Gastroesophageal sphincter (tissue), 4 donors: Measurements from ENCODE around the gene PLEKHA7. TPM values are rescaled to one million over a fixed set of nuclear protein-coding genes. Genes with fewer than 3 reads are reported as not detected.
"Not testable (repeated sequence)": the region's sequence is repeated elsewhere in the genome, so short reads cannot be mapped to it uniquely, and the experiment has no call there.

ENCODE experiments used
- ATAC-seq: fragments of 150-250 bp; one replicate; pipeline ENCODE4 v1.9.1; 2016; ENCODE audit warnings: mild to moderate bottlenecking, moderate library complexity
- H3K27ac ChIP-seq, 4 donors: fragments of 200-600 bp; sonication (generic) in 3 of 4; 1 replicate in 3 of 4; 2 replicates in 1 of 4; pipeline ENCODE4 v1.5.1; 2016 to 2019
- H3K27me3 ChIP-seq: fragments of 200-600 bp; sonication (generic); one replicate; pipeline ENCODE4 v1.5.1; 2019
- H3K36me3 ChIP-seq, 2 donors: fragments of 200-600 bp; sonication (generic); one replicate each; pipeline ENCODE4 v1.5.1; 2019; ENCODE audit warnings: control low read depth in 1 of 2
- H3K4me1 ChIP-seq, 3 donors: fragments of 200-600 bp; sonication (generic); 1 replicate in 2 of 3; 2 replicates in 1 of 3; pipeline ENCODE4 v1.5.1; 2016 to 2019; ENCODE audit warnings: control low read depth in 2 of 3
- H3K4me3 ChIP-seq, 2 donors: fragments of 200-600 bp; sonication (generic); one replicate each; pipeline ENCODE4 v1.5.1; 2019; ENCODE audit warnings: mild to moderate bottlenecking in 1 of 2, moderate library complexity in 1 of 2
- H3K9me3 ChIP-seq, 3 donors: fragments of 200-600 bp; sonication (generic); one replicate each; pipeline ENCODE4 v1.5.1; 2017 to 2019; ENCODE audit warnings: control low read depth in 2 of 3
- EP300 ChIP-seq: sonication (generic); formaldehyde crosslinking; IDR thresholded peaks from one replicate; pipeline ENCODE4 v1.6.1; 2017; ENCODE audit warnings: antibody characterized with exemption, mild to moderate bottlenecking
- POLR2A ChIP-seq, 2 donors: fragments of 450-650 bp; IDR thresholded peaks; one replicate each; pipeline ENCODE4 v1.6.1; 2017; ENCODE audit warnings: antibody characterized with exemption in 2 of 2, mild to moderate bottlenecking in 2 of 2, moderate library complexity in 1 of 2
- POLR2AphosphoS5 ChIP-seq: sonication (generic); formaldehyde crosslinking; IDR thresholded peaks from one replicate; pipeline ENCODE4 v1.6.1; 2017; ENCODE audit warnings: antibody characterized with exemption
- WGBS, 2 donors: methylation state at CpG; one replicate each; pipeline ENCODE4 v1.1.5; 2018; ENCODE audit warnings: low coverage in 1 of 2; 5-methylcytosine and 5-hydroxymethylcytosine counted together
- total RNA-seq, 4 donors: library from RNA; depleted of rRNA; stranded (reverse); fragments of >200 nt; gene quantifications; one replicate each; pipeline ENCODE4 v1.1.0, GENCODE V29; 2016
- TF ChIP-seq, protein P1 (sequence below), 4 experiments: fragments of 200-600 bp in 2 of 4; fragments of 450-650 bp in 2 of 4; sonication (generic) in 1 of 4; IDR thresholded peaks; one replicate each; pipeline ENCODE4 v1.5.1; 2017 to 2019; ENCODE audit warnings: antibody characterized with exemption in 4 of 4, mild to moderate bottlenecking in 2 of 4, moderate library complexity in 2 of 4

PLEKHA7 gene
- total RNA-seq, 4 donors from 2014 or later = 8.6 to 13.2 (median 12.2) TPM

GRCh38 chr11:16969010-16969999 is 44.9 kb downstream of the PLEKHA7 start:
- no peaks in the 10 kb centered on the region for H3K36me3 ChIP-seq
- H3K4me3 ChIP-seq = no peak overlapping the region
- TF ChIP-seq POLR2A (IDR thresholded peaks at IDR 0.05) (no peak), EP300 (no peak), POLR2AphosphoS5 (no peak)
- TF ChIP-seq, protein P1, sequence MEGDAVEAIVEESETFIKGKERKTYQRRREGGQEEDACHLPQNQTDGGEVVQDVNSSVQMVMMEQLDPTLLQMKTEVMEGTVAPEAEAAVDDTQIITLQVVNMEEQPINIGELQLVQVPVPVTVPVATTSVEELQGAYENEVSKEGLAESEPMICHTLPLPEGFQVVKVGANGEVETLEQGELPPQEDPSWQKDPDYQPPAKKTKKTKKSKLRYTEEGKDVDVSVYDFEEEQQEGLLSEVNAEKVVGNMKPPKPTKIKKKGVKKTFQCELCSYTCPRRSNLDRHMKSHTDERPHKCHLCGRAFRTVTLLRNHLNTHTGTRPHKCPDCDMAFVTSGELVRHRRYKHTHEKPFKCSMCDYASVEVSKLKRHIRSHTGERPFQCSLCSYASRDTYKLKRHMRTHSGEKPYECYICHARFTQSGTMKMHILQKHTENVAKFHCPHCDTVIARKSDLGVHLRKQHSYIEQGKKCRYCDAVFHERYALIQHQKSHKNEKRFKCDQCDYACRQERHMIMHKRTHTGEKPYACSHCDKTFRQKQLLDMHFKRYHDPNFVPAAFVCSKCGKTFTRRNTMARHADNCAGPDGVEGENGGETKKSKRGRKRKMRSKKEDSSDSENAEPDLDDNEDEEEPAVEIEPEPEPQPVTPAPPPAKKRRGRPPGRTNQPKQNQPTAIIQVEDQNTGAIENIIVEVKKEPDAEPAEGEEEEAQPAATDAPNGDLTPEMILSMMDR (IDR thresholded peaks at IDR 0.05) = no peak
- H3K27me3 ChIP-seq = no peaks in the 10 kb centered on the region
- H3K27ac ChIP-seq = no peak overlapping the region
- no peaks in the 10 kb centered on the region for H3K9me3 ChIP-seq
- no peaks in the 10 kb centered on the region for H3K4me1 ChIP-seq
- 57 to 71% methylated on average over 3 of the region's 5 CpGs for WGBS, 2 donors
- ATAC-seq = no peak

DNA sequence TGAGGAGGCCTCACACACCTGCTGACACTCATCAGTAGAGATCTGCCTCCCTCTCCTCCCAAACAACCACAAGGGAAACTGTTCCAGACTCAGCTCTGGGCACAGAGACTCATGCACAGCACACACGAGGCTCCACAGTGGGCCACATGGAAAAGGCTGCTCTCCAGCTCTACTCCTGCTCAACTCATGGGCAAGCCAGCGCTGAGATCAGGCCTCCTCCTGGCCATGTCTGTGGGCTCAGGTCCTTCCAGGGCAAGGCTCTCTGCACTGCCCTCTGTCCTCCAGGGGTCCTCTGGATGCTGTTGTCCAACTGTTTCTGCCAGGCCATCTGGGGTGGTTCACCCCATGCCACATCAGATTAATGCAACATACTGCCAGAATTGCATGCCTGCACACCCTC is 46.0 kb downstream of the PLEKHA7 start:
- H3K4me3 ChIP-seq = no peak overlapping the region

GRCh38 chr11:16966930-16967671 is 47.1 kb downstream of the PLEKHA7 start:
- Histone ChIP-seq H3K36me3 (no peaks in the 10 kb centered on the region), H3K9me3 (no peaks in the 10 kb centered on the region), H3K4me1 (no peaks in the 10 kb centered on the region), H3K27me3 (no peaks in the 10 kb centered on the region), H3K4me3 (no peak overlapping the region), H3K27ac (no peak overlapping the region)
- TF ChIP-seq POLR2A (IDR thresholded peaks at IDR 0.05) (no peak), POLR2AphosphoS5 (no peak), EP300 (no peak)
- TF ChIP-seq, protein P1 (IDR thresholded peaks at IDR 0.05) = no peak
- WGBS, 2 donors = 65 to 86% methylated on average over 3 to 4 of the region's 6 CpGs
- ATAC-seq = no peak

More for the DNA sequence above, 46.0 kb downstream of the PLEKHA7 start:
- no peaks in the 10 kb centered on the region for H3K27me3 ChIP-seq
- no peak for ATAC-seq
- H3K27ac ChIP-seq = no peak overlapping the region
- no peaks in the 10 kb centered on the region for H3K36me3 ChIP-seq
- TF ChIP-seq POLR2AphosphoS5 (no peak), EP300 (no peak), POLR2A (IDR thresholded peaks at IDR 0.05) (no peak)
- no peaks in the 10 kb centered on the region for H3K9me3 ChIP-seq
- H3K4me1 ChIP-seq = no peaks in the 10 kb centered on the region
- WGBS, 2 donors = no CpG with 5 or more reads among the region's 2 CpGs

- ATAC-seq = no peak
- H3K36me3 ChIP-seq = no peaks in the 10 kb centered on the region
- H3K9me3 ChIP-seq = no peaks in the 10 kb centered on the region
- TF ChIP-seq POLR2A (IDR thresholded peaks at IDR 0.05) (no peak), POLR2AphosphoS5 (no peak), EP300 (no peak)
- TF ChIP-seq, protein P1 (IDR thresholded peaks at IDR 0.05) = no peak
- H3K4me3 ChIP-seq = no peak overlapping the region
- no peak overlapping the region for H3K27ac ChIP-seq
- 75% methylated on average over 1 of the region's 3 CpGs; no CpG with 5 or more reads in 1 of the 2 donors for WGBS, 2 donors
- H3K27me3 ChIP-seq = no peaks in the 10 kb centered on the region
- no peaks in the 10 kb centered on the region for H3K4me1 ChIP-seq
Measured at GRCh38 chr11:16964501-16964900, 49.7 kb downstream of the PLEKHA7 start.

DNA sequence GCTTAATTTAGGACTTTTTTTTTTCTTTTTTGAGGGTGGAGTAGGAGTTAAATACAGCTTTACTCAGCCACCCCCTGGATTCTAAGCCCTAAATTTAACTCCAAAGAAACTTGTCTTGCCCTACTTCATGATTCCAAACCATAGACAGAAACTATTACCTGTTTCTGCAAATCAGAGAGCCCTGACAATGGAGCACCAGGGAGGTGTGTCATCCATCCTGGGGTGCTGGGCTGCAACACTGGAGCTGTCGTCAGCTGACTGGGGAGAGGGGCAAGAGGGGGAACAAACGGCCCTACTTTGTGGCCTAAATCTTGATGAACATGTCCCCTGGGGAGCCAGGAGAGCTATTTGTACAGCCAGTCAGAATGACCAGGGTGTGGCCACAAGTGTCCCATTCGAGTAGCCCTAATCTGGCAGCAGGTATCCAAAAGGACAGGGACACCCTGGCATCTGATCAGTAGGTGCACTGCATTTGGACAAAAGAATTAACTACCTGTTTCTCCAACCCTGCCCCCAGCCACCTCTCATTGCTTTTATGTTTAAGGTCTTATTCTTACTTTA is 50.8 kb downstream of the PLEKHA7 start:
- no peak for TF ChIP-seq EP300
- TF ChIP-seq POLR2A (IDR thresholded peaks at IDR 0.05) = no peak
- no peak for TF ChIP-seq POLR2AphosphoS5
- TF ChIP-seq, protein P1 (IDR thresholded peaks at IDR 0.05) = no peak
- H3K9me3 ChIP-seq = no peaks in the 10 kb centered on the region
- no peaks in the 10 kb centered on the region for H3K36me3 ChIP-seq
- H3K27me3 ChIP-seq = no peaks in the 10 kb centered on the region
- no peak for ATAC-seq
- H3K27ac ChIP-seq = no peak overlapping the region
- H3K4me3 ChIP-seq = no peak overlapping the region
- no CpG with 5 or more reads among the region's 3 CpGs for WGBS, 2 donors
- no peaks in the 10 kb centered on the region for H3K4me1 ChIP-seq

GRCh38 chr11:16962589-16962988 is 51.6 kb downstream of the PLEKHA7 start:
- not testable (repeated sequence) for H3K4me1 ChIP-seq, H3K36me3 ChIP-seq, H3K9me3 ChIP-seq, H3K4me3 ChIP-seq, H3K27ac ChIP-seq, H3K27me3 ChIP-seq, ATAC-seq
